ENCODE measurements around the gene CYP2B6.

- TF ChIP-seq, protein P1, sequence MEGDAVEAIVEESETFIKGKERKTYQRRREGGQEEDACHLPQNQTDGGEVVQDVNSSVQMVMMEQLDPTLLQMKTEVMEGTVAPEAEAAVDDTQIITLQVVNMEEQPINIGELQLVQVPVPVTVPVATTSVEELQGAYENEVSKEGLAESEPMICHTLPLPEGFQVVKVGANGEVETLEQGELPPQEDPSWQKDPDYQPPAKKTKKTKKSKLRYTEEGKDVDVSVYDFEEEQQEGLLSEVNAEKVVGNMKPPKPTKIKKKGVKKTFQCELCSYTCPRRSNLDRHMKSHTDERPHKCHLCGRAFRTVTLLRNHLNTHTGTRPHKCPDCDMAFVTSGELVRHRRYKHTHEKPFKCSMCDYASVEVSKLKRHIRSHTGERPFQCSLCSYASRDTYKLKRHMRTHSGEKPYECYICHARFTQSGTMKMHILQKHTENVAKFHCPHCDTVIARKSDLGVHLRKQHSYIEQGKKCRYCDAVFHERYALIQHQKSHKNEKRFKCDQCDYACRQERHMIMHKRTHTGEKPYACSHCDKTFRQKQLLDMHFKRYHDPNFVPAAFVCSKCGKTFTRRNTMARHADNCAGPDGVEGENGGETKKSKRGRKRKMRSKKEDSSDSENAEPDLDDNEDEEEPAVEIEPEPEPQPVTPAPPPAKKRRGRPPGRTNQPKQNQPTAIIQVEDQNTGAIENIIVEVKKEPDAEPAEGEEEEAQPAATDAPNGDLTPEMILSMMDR (IDR thresholded peaks at IDR 0.05), result no peak
- TF ChIP-seq EZH2 (IDR thresholded peaks at IDR 0.05; ENCODE audit: borderline replicate concordance, insufficient read depth, low read depth, low read length, poor library complexity, severe bottlenecking), result no peak
Measured at GRCh38 chr19:41000310-41000737, 9.2 kb downstream of the CYP2B6 start.

Measured in B cell (primary cell).